GM21367 (cell line): ENCODE data around the gene TMEM63C.
"Not testable (repeated sequence)": the region's sequence is repeated elsewhere in the genome, so short reads cannot be mapped to it uniquely, and the experiment has no call there.

ENCODE experiments used
- ATAC-seq: cut with Tn5 transposase; IDR thresholded peaks from one replicate; pipeline ENCODE4 v1.9.1; 2021; ENCODE audit not compliant: unreplicated experiment

TMEM63C gene

GRCh38 chr14:77275041-77275580 is 93.5 kb downstream of the TMEM63C start:
- no peak for ATAC-seq

GRCh38 chr14:77275601-77276017 is 94.0 kb downstream of the TMEM63C start:
- no peak for ATAC-seq

GRCh38 chr14:77276295-77276935 is 94.8 kb downstream of the TMEM63C start:
- no peak for ATAC-seq

- no peak for ATAC-seq
Observed at GRCh38 chr14:77276959-77277358, 95.4 kb downstream of the TMEM63C start.

- ATAC-seq: no peak
Observed at GRCh38 chr14:77278461-77279230, 97.0 kb downstream of the TMEM63C start.

- ATAC-seq: no peak
Observed at GRCh38 chr14:77279719-77280118, 98.1 kb downstream of the TMEM63C start.

GRCh38 chr14:77280921-77281320 is 99.3 kb downstream of the TMEM63C start:
- ATAC-seq: not testable (repeated sequence)

- no peak for ATAC-seq
Observed at GRCh38 chr14:77281852-77282410, 100.3 kb downstream of the TMEM63C start.

GRCh38 chr14:77284066-77284465 is 102.5 kb downstream of the TMEM63C start:
- no peak for ATAC-seq

GRCh38 chr14:77284466-77284865 is 102.9 kb downstream of the TMEM63C start:
- no peak for ATAC-seq

- ATAC-seq: no peak
Observed at GRCh38 chr14:77286576-77286975, 105.0 kb downstream of the TMEM63C start.

GRCh38 chr14:77290705-77291104 is 109.1 kb downstream of the TMEM63C start:
- no peak for ATAC-seq

- no peak for ATAC-seq
Observed at GRCh38 chr14:77296155-77296554, 114.6 kb downstream of the TMEM63C start.

GRCh38 chr14:77296906-77297305 is 115.3 kb downstream of the TMEM63C start:
- no peak for ATAC-seq

GRCh38 chr14:77299771-77300170 is 118.2 kb downstream of the TMEM63C start:
- ATAC-seq: no peak

GRCh38 chr14:77301103-77301502 is 119.5 kb downstream of the TMEM63C start:
- no peak for ATAC-seq

- ATAC-seq: no peak
Observed at GRCh38 chr14:77302926-77303325, 121.3 kb downstream of the TMEM63C start.

- ATAC-seq: peak; percentile 56
Observed at GRCh38 chr14:77303417-77304156, 122.0 kb downstream of the TMEM63C start.

- ATAC-seq: no peak
Observed at GRCh38 chr14:77305696-77306095, 124.1 kb downstream of the TMEM63C start.

- ATAC-seq: no peak
Observed at GRCh38 chr14:77306416-77306815, 124.8 kb downstream of the TMEM63C start.

- ATAC-seq: no peak
Observed at GRCh38 chr14:77306851-77307496, 125.4 kb downstream of the TMEM63C start.
